ENCODE measurements around the gene PYURF.

PYURF gene

GRCh38 chr4:88478247-88478646 is 45.3 kb downstream of the PYURF start:
- TF ChIP-seq CTCF (conservative IDR thresholded peaks at IDR 0.05; ENCODE audit: control insufficient read depth, insufficient read depth, low read depth, low read length): no peak

GRCh38 chr4:88477229-88477860 is 46.2 kb downstream of the PYURF start:
- no peak overlapping the region for H3K4me3 ChIP-seq (ENCODE audit: control insufficient read depth, low read depth, low read length)
- DNase-seq (ENCODE audit: low read depth): no peak
- no peak for TF ChIP-seq CTCF (conservative IDR thresholded peaks at IDR 0.05; ENCODE audit: control insufficient read depth, insufficient read depth, low read depth, low read length)

More at GRCh38 chr4:88478247-88478646, 45.3 kb downstream of the PYURF start:
- no peak overlapping the region for H3K4me3 ChIP-seq (ENCODE audit: control insufficient read depth, low read depth, low read length)
- DNase-seq (ENCODE audit: low read depth): no peak
